ENCODE results near the gene CUL7. TPM values are rescaled to one million over a fixed set of nuclear protein-coding genes. Genes with fewer than 3 reads are reported as not detected.
A peak's percentile ranks its signal among the peaks of the same experiment; 100 is the strongest.

Gene CUL7
- total and polyA plus RNA-seq, 9 of the 15 experiments (the other 6 are each of a cell fraction or from before 2014, with no cell fraction given): 0.44 to 20.1 (median 8.6) TPM

DNA sequence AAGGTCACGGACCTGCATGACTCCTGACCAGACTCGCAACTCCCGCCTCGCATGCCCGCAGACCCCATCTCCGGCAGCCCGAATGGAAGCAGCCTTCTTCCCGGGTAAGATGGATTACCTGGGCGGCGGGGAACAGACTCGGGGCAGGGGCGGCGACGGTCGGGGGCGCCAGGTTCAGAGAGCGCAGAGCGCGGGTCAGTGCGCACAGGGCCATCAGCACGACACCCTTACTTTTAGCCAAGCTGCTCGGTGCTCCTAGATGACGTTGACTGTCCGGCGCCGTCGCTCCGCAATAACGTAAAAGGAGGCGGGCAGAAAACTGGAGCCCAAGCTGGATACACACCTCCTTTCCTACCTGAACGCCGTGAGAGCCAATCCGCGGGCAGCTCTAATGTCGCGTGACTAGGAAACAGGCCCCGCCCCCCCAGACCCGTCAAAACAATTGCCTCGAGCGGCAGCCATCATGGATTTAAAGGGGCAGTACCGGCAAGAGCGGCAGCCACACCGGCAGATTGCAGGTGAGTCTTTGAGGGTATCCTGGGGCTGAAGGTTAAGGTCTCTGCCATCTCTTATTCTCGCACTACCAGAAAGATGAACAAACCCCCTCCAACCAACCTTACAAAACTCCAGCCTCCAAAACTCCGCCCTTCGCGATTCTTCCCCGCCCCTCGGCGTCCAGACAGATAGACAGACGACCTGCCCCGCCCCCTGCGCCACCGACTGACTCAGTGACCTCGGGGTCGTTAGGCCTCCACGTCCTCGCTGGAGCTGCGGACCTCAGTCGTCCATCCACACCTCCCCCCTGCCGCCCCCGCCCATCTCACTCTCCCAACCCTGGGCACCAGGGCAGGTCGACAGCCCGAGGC, 5.8 kb upstream of the CUL7 start, which contains the start of the genes KLC4 and MRPL2 (continued):
- TF ChIP-seq ZEB2 (IDR thresholded peaks at IDR 0.05) (0 out of 2 replicates have a peak, but pooled peaks have one; percentile 54), ZNF444 (CRISPR knock-in tag; IDR thresholded peaks at IDR 0.05) (no peak), ZNF561 (CRISPR knock-in tag; conservative IDR thresholded peaks at IDR 0.05) (no peak), JUNB (CRISPR knock-in tag; conservative IDR thresholded peaks at IDR 0.05) (no peak; the same call in 1 of the 2 replicates), SIX5 (IDR thresholded peaks at IDR 0.05; ENCODE audit: borderline replicate concordance in 1 of 2, insufficient read depth in 1 of 2, low read depth in 1 of 2, low read length in 2 of 2) (0 out of 4 replicates have a peak, but pooled peaks of 1 of the 2 experiments have one; percentile 24), U2AF2 (optimal IDR thresholded peaks at IDR 0.05; ENCODE audit: low read depth, low read length) (no peak)
- TF ChIP-seq, protein P1, sequence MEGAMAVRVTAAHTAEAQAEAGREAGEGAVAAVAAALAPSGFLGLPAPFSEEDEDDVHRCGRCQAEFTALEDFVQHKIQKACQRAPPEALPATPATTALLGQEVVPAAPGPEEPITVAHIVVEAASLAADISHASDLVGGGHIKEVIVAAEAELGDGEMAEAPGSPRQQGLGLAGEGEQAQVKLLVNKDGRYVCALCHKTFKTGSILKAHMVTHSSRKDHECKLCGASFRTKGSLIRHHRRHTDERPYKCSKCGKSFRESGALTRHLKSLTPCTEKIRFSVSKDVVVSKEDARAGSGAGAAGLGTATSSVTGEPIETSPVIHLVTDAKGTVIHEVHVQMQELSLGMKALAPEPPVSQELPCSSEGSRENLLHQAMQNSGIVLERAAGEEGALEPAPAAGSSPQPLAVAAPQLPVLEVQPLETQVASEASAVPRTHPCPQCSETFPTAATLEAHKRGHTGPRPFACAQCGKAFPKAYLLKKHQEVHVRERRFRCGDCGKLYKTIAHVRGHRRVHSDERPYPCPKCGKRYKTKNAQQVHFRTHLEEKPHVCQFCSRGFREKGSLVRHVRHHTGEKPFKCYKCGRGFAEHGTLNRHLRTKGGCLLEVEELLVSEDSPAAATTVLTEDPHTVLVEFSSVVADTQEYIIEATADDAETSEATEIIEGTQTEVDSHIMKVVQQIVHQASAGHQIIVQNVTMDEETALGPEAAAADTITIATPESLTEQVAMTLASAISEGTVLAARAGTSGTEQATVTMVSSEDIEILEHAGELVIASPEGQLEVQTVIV (CRISPR knock-in tag; IDR thresholded peaks at IDR 0.05; ENCODE audit: borderline replicate concordance): no peak
- TF ChIP-seq, protein P2, sequence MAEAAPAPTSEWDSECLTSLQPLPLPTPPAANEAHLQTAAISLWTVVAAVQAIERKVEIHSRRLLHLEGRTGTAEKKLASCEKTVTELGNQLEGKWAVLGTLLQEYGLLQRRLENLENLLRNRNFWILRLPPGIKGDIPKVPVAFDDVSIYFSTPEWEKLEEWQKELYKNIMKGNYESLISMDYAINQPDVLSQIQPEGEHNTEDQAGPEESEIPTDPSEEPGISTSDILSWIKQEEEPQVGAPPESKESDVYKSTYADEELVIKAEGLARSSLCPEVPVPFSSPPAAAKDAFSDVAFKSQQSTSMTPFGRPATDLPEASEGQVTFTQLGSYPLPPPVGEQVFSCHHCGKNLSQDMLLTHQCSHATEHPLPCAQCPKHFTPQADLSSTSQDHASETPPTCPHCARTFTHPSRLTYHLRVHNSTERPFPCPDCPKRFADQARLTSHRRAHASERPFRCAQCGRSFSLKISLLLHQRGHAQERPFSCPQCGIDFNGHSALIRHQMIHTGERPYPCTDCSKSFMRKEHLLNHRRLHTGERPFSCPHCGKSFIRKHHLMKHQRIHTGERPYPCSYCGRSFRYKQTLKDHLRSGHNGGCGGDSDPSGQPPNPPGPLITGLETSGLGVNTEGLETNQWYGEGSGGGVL (CRISPR knock-in tag; IDR thresholded peaks at IDR 0.05): no peak
- TF ChIP-seq, protein P3, sequence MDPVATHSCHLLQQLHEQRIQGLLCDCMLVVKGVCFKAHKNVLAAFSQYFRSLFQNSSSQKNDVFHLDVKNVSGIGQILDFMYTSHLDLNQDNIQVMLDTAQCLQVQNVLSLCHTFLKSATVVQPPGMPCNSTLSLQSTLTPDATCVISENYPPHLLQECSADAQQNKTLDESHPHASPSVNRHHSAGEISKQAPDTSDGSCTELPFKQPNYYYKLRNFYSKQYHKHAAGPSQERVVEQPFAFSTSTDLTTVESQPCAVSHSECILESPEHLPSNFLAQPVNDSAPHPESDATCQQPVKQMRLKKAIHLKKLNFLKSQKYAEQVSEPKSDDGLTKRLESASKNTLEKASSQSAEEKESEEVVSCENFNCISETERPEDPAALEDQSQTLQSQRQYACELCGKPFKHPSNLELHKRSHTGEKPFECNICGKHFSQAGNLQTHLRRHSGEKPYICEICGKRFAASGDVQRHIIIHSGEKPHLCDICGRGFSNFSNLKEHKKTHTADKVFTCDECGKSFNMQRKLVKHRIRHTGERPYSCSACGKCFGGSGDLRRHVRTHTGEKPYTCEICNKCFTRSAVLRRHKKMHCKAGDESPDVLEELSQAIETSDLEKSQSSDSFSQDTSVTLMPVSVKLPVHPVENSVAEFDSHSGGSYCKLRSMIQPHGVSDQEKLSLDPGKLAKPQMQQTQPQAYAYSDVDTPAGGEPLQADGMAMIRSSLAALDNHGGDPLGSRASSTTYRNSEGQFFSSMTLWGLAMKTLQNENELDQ (CRISPR knock-in tag; IDR thresholded peaks at IDR 0.05; ENCODE audit: borderline replicate concordance): no peak
- TF ChIP-seq, protein P4, sequence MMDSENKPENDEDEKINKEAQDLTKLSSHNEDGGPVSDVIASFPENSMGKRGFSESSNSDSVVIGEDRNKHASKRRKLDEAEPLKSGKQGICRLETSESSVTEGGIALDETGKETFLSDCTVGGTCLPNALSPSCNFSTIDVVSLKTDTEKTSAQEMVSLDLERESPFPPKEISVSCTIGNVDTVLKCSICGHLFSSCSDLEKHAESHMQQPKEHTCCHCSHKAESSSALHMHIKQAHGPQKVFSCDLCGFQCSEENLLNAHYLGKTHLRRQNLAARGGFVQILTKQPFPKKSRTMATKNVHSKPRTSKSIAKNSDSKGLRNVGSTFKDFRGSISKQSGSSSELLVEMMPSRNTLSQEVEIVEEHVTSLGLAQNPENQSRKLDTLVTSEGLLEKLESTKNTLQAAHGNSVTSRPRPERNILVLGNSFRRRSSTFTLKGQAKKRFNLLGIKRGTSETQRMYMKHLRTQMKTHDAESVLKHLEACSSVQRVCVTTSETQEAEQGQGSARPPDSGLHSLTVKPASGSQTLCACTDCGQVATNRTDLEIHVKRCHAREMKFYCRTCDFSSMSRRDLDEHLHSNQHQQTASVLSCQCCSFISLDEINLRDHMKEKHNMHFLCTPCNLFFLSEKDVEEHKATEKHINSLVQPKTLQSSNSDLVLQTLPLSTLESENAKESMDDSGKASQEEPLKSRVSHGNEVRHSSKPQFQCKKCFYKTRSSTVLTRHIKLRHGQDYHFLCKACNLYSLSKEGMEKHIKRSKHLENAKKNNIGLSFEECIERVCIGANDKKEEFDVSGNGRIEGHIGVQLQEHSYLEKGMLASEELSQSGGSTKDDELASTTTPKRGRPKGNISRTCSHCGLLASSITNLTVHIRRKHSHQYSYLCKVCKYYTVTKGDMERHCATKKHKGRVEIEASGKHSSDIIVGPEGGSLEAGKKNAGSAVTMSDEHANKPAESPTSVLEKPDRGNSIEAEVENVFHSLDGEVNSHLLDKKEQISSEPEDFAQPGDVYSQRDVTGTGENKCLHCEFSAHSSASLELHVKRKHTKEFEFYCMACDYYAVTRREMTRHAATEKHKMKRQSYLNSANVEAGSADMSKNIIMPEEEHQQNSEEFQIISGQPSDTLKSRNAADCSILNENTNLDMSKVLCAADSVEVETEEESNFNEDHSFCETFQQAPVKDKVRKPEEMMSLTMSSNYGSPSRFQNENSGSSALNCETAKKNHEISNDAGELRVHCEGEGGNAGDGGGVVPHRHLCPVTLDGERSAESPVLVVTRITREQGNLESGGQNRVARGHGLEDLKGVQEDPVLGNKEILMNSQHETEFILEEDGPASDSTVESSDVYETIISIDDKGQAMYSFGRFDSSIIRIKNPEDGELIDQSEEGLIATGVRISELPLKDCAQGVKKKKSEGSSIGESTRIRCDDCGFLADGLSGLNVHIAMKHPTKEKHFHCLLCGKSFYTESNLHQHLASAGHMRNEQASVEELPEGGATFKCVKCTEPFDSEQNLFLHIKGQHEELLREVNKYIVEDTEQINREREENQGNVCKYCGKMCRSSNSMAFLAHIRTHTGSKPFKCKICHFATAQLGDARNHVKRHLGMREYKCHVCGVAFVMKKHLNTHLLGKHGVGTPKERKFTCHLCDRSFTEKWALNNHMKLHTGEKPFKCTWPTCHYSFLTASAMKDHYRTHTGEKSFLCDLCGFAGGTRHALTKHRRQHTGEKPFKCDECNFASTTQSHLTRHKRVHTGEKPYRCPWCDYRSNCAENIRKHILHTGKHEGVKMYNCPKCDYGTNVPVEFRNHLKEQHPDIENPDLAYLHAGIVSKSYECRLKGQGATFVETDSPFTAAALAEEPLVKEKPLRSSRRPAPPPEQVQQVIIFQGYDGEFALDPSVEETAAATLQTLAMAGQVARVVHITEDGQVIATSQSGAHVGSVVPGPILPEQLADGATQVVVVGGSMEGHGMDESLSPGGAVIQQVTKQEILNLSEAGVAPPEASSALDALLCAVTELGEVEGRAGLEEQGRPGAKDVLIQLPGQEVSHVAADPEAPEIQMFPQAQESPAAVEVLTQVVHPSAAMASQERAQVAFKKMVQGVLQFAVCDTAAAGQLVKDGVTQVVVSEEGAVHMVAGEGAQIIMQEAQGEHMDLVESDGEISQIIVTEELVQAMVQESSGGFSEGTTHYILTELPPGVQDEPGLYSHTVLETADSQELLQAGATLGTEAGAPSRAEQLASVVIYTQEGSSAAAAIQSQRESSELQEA (IDR thresholded peaks at IDR 0.05; ENCODE audit: low read depth): no peak
